MM.1S (cell line): ENCODE measurements around the gene IL22RA1.

Source experiments
- DNase-seq: peaks from one replicate; pipeline ENCODE4 v3.0.0-alpha.2; 2015
- H2AFZ ChIP-seq: fragments of 300-600 bp; sonication (generic); 2 replicates; pipeline ENCODE4 v1.6.0; 2016; ENCODE audit warnings: antibody characterized with exemption, low read length
- H3F3A ChIP-seq: fragments of 300-600 bp; sonication (generic); 2 replicates; pipeline ENCODE4 v1.6.1; 2016; ENCODE audit warnings: mild to moderate bottlenecking, antibody characterized with exemption, low read length, moderate library complexity, mixed read lengths; ENCODE audit not compliant: insufficient read depth
- H3K27ac ChIP-seq: fragments of 300-600 bp; sonication (generic); 2 replicates; pipeline ENCODE4 v1.5.1; 2016; ENCODE audit warnings: mild to moderate bottlenecking, low read length
- H3K27me3 ChIP-seq: fragments of 300-600 bp; sonication (generic); replicated peaks from 2 replicates; pipeline ENCODE4 v1.6.0; 2016; ENCODE audit warnings: low read length; ENCODE audit not compliant: insufficient read depth
- H3K36me3 ChIP-seq: fragments of 300-600 bp; sonication (generic); replicated peaks from 2 replicates; pipeline ENCODE4 v1.6.1; 2016; ENCODE audit warnings: mild to moderate bottlenecking, low read length, mixed read lengths; ENCODE audit not compliant: insufficient read depth
- H3K4me1 ChIP-seq: fragments of 300-600 bp; sonication (generic); 2 replicates; pipeline ENCODE4 v1.6.1; 2016; ENCODE audit warnings: low read length, mixed read lengths
- H3K4me2 ChIP-seq: fragments of 300-600 bp; sonication (generic); 2 replicates; pipeline ENCODE4 v1.6.0; 2016; ENCODE audit warnings: low read depth, low read length
- H3K4me3 ChIP-seq: fragments of 300-600 bp; sonication (generic); 2 replicates; pipeline ENCODE4 v1.5.1; 2016; ENCODE audit warnings: low read length, mixed read lengths
- H3K79me2 ChIP-seq: fragments of 300-600 bp; sonication (generic); 2 replicates; pipeline ENCODE4 v1.6.1; 2016; ENCODE audit warnings: mixed run types, low read length, mixed read lengths
- H3K9ac ChIP-seq: fragments of 300-600 bp; sonication (generic); 2 replicates; pipeline ENCODE4 v1.6.1; 2016; ENCODE audit warnings: low read length, mixed read lengths
- H3K9me2 ChIP-seq: fragments of 300-600 bp; sonication (generic); replicated peaks from 2 replicates; pipeline ENCODE4 v1.6.1; 2016; ENCODE audit warnings: mild to moderate bottlenecking, low read length, mixed read lengths; ENCODE audit not compliant: insufficient read depth
- H3K9me3 ChIP-seq: fragments of 300-600 bp; sonication (generic); replicated peaks from 2 replicates; pipeline ENCODE4 v1.6.1; 2016; ENCODE audit warnings: mild to moderate bottlenecking, low read length, mixed read lengths; ENCODE audit not compliant: insufficient read depth
- H4K20me1 ChIP-seq: fragments of 300-600 bp; sonication (generic); 2 replicates; pipeline ENCODE4 v1.6.1; 2016; ENCODE audit warnings: mild to moderate bottlenecking, low read length, moderate library complexity, mixed read lengths; ENCODE audit not compliant: insufficient read depth
- CTCF ChIP-seq: fragments of 300-600 bp; sonication (generic); IDR thresholded peaks from 2 replicates; pipeline ENCODE4 v1.5.1; 2016; ENCODE audit warnings: antibody characterized with exemption, low read length, mixed read lengths
- EZH2 ChIP-seq: fragments of 300-600 bp; sonication (generic); optimal IDR thresholded peaks from 2 replicates; pipeline ENCODE3; 2017; ENCODE audit warnings: low read depth, mild to moderate bottlenecking, antibody characterized with exemption, low read length, mixed read lengths
- EZH2phosphoT487 ChIP-seq: fragments of 300-600 bp; sonication (generic); IDR thresholded peaks from 2 replicates; pipeline ENCODE4 v1.6.1; 2018; ENCODE audit warnings: antibody characterized with exemption, low read length

The IL22RA1 gene

GRCh38 chr1:24075946-24076345 lies 67.0 kb downstream of the IL22RA1 start:
- H3K4me1 ChIP-seq, result no peaks in the 10 kb centered on the region
- H2AFZ ChIP-seq, result no peak overlapping the region
- no peaks in the 10 kb centered on the region for H3K9me3 ChIP-seq
- no peak overlapping the region for H3K4me3 ChIP-seq
- H3K27ac ChIP-seq, result no peak overlapping the region
- H3K79me2 ChIP-seq, result no peaks in the 10 kb centered on the region
- no peak overlapping the region for H3K9ac ChIP-seq
- H3K9me2 ChIP-seq, result no peaks in the 10 kb centered on the region
- no peaks in the 10 kb centered on the region for H3K27me3 ChIP-seq
- no peak for TF ChIP-seq CTCF
- no peak for TF ChIP-seq EZH2phosphoT487
- TF ChIP-seq EZH2, result no peak
- H3K36me3 ChIP-seq, result no peaks in the 10 kb centered on the region
- no peaks in the 10 kb centered on the region for H4K20me1 ChIP-seq
- DNase-seq, result no peak
- H3K4me2 ChIP-seq, result no peak overlapping the region
- H3F3A ChIP-seq, result no peaks in the 10 kb centered on the region

DNA sequence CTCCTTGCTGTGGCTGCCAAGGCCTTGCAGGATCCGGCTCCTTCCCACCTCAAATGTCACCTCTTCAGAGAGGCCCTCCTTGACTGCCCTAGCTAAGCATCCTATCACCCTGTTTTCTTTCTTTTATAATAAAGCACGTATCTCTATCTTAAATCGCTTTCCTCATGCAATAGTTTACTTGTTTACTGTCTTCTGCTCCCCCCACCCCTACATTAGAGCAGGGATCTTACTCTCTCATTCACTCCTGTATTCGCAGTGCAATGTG lies 67.4 kb downstream of the IL22RA1 start:
- no peaks in the 10 kb centered on the region for H3K79me2 ChIP-seq
- no peaks in the 10 kb centered on the region for H3K36me3 ChIP-seq
- no peak overlapping the region for H3K4me3 ChIP-seq
- H3K9ac ChIP-seq, result no peak overlapping the region
- no peaks in the 10 kb centered on the region for H3K27me3 ChIP-seq
- TF ChIP-seq EZH2 (no peak), CTCF (no peak), EZH2phosphoT487 (no peak)
- no peak overlapping the region for H3K27ac ChIP-seq
- H3K9me3 ChIP-seq, result no peaks in the 10 kb centered on the region
- DNase-seq, result no peak
- no peaks in the 10 kb centered on the region for H3K4me1 ChIP-seq
- no peak overlapping the region for H3K4me2 ChIP-seq
- H2AFZ ChIP-seq, result no peak overlapping the region
- H3K9me2 ChIP-seq, result no peaks in the 10 kb centered on the region
- H4K20me1 ChIP-seq, result no peaks in the 10 kb centered on the region
- H3F3A ChIP-seq, result no peaks in the 10 kb centered on the region

- H3K9ac ChIP-seq, result no peak overlapping the region
- no peaks in the 10 kb centered on the region for H3K9me2 ChIP-seq
- no peak overlapping the region for H3K4me3 ChIP-seq
- no peaks in the 10 kb centered on the region for H3F3A ChIP-seq
- no peak for TF ChIP-seq CTCF
- TF ChIP-seq EZH2phosphoT487, result no peak
- TF ChIP-seq EZH2, result no peak
- no peak for DNase-seq
- H3K79me2 ChIP-seq, result no peaks in the 10 kb centered on the region
- H4K20me1 ChIP-seq, result no peaks in the 10 kb centered on the region
- H3K27ac ChIP-seq, result no peak overlapping the region
- H3K4me2 ChIP-seq, result no peak overlapping the region
- no peaks in the 10 kb centered on the region for H3K27me3 ChIP-seq
- H2AFZ ChIP-seq, result no peak overlapping the region
- no peaks in the 10 kb centered on the region for H3K4me1 ChIP-seq
- no peaks in the 10 kb centered on the region for H3K9me3 ChIP-seq
- no peaks in the 10 kb centered on the region for H3K36me3 ChIP-seq
Observed at GRCh38 chr1:24074817-24075589, 67.9 kb downstream of the IL22RA1 start.
